HG02678 (cell line): ENCODE measurements around the gene NDUFA7.
A peak's percentile ranks its signal among the peaks of the same experiment; 100 is the strongest.
"Not testable (repeated sequence)": the region's sequence is repeated elsewhere in the genome, so short reads cannot be mapped to it uniquely, and the experiment has no call there.

Experiments used
- ATAC-seq: cut with Tn5 transposase; IDR thresholded peaks from one replicate; pipeline ENCODE4 v1.9.1; 2021; ENCODE audit warnings: mild to moderate bottlenecking, moderate library complexity; ENCODE audit not compliant: unreplicated experiment

Gene NDUFA7

GRCh38 chr19:8320564-8321066 lies 560 bp downstream of the NDUFA7 start:
- peak; percentile 10 for ATAC-seq

- ATAC-seq, result no peak
Measured at GRCh38 chr19:8319807-8320520, 1.2 kb downstream of the NDUFA7 start.

- not testable (repeated sequence) for ATAC-seq
Measured at GRCh38 chr19:8318835-8319234, 2.3 kb downstream of the NDUFA7 start.

GRCh38 chr19:8316351-8317125 lies 4.6 kb downstream of the NDUFA7 start:
- ATAC-seq, result no peak

- ATAC-seq, result not testable (repeated sequence)
Measured at GRCh38 chr19:8314981-8315640, 6.1 kb downstream of the NDUFA7 start.

GRCh38 chr19:8311461-8312260 lies 9.5 kb downstream of the NDUFA7 start:
- no peak for ATAC-seq

GRCh38 chr19:8310342-8311055 lies 10.7 kb downstream of the NDUFA7 start:
- no peak for ATAC-seq

GRCh38 chr19:8308891-8309291 lies 12.3 kb downstream of the NDUFA7 start:
- ATAC-seq, result no peak

GRCh38 chr19:8307965-8308866 lies 13.0 kb downstream of the NDUFA7 start, which contains the start of gene CD320:
Gene CD320 (minus strand): TSS chr19:8308358. CDS start chr19:8308290, 68 bp downstream.
- ATAC-seq, result peak; percentile 90

- no peak for ATAC-seq
Measured at GRCh38 chr19:8307400-8307964, 13.7 kb downstream of the NDUFA7 start.

- no peak for ATAC-seq
Measured at GRCh38 chr19:8306235-8307054, 14.7 kb downstream of the NDUFA7 start.

- no peak for ATAC-seq
Measured at GRCh38 chr19:8305798-8306197, 15.4 kb downstream of the NDUFA7 start.

- no peak for ATAC-seq
Measured at GRCh38 chr19:8304841-8305621, 16.1 kb downstream of the NDUFA7 start.

GRCh38 chr19:8302734-8303133 lies 18.4 kb downstream of the NDUFA7 start:
- no peak for ATAC-seq

GRCh38 chr19:8302357-8302691 lies 18.9 kb downstream of the NDUFA7 start:
- no peak for ATAC-seq

- not testable (repeated sequence) for ATAC-seq
Measured at GRCh38 chr19:8291337-8291736, 29.8 kb downstream of the NDUFA7 start.

GRCh38 chr19:8276508-8276907 lies 44.7 kb downstream of the NDUFA7 start:
- ATAC-seq, result not testable (repeated sequence)
